KBM-7 (cell line): ENCODE measurements around the gene POLR1A.

ENCODE experiments used
- DNase-seq: peaks from one replicate; pipeline ENCODE4 v3.0.0-alpha.2; 2015
- in situ Hi-C: fragments of 300-500 bp; cut with MboI; formaldehyde crosslinking; loops from 2 replicates; pipeline ENCODE4 v1.14.3; 2020; ENCODE audit warnings: low sequenced_read_pairs, low pct_unique_long_range_greater_than_20kb, mixed read lengths

POLR1A gene

DNA sequence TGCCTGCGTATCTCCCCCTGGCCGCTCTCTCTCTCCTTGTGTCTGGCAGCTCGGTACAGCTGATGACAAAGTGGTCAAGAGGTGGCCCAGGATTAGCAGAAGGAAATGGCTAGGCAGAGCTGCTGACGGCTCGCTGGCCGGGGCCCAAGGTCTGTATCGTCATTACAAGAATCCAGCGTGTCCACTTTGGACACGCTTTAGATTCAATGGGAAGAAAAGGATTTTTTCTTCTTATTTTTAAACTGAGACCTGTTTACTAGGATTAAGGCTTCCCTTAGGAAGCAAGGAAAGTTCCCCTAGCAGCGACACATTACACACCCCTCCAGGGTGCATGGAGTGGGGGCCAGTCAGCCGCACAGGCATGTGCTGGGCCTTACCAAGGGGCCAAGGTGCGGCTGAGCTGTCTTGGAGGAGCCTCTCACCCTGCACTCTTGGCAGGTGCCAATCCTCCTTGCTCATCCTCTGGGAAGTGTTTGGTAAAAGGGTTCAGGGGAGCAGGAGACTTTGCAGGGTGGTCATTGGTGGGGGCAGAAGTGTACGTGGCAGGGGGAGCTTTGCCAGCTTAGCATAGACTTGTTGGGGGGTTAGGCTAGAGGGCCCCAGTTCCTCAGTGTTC, 76.8 kb downstream of the POLR1A start:
- DNase-seq = no peak
- in situ Hi-C loops = no loop called here

DNA sequence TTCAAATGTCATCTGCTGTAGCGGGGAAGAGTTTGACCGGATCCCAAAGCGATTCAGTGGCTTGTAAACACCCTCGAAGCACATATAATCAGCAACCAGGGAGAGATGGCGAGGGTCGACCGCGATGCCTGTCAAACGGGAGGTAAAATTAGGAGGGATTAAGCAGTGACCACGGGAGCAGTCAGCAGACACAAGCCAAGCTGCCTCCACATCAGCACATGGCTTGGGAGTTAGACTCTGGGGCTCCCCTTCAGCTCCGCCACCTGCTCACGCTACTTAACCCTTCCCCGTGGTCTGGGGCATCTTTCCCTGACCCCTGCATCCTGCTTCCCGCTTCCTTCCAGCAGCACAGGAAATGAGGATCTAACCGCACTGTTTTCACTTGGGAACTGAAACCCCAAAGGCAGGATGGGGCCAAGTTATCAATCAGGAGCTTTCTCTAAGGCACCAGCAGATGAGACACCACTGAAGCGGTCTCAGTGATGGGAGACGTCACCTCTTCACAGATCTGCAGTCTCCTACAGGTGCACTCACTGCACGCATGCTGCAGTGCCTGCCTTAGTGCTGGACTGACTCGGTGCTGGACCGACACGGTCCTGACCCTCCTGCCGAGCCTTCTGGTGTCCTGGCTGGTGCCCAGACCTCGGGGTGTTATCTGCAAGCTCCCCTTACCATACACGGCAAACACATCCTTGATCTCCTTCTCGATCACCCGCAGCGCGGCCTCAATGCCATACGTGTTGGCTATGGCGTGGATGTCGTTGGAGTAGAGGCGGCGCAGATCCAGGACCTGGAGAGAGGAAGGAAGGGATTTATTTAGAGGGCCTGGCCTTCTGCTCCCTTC, 77.5 kb downstream of the POLR1A start:
- DNase-seq = no peak
- in situ Hi-C loops = no loop called here

DNA sequence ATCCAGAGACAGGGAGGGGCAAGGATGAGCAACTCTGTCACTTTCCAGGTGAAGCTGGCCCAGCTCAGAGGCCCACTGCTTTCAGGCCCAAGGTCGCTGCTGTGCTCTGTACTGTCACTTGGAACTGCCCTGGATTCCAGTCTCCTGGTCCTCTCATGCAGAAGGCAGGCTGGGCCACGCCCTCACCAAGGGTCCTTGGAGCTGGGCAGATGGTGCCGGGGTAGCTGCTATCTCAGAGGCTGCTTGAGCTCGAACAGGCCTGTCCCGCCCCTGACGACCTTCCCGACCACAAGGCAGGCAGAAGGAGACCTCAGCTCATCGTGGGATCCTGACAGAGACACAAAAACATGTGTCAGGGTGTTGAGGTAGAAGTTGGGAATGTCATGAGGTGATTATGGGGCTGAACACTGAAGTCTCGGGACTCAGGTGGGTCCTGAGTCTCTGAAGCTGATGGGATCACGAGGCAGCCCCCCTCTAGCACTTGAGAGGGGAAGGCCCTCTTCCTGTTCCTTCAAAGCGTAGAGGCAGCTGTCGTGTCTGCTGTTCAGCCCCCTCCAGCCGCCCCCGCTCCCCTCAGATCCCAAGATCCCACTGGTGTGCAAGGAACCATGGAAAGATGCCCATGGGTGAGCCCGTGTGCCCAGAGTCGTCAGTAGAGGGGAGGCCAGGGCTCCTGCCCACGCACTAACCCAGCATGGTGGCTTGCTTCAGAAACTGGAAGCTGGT, 78.3 kb downstream of the POLR1A start:
- in situ Hi-C loops = no loop called here
- no peak for DNase-seq

DNA sequence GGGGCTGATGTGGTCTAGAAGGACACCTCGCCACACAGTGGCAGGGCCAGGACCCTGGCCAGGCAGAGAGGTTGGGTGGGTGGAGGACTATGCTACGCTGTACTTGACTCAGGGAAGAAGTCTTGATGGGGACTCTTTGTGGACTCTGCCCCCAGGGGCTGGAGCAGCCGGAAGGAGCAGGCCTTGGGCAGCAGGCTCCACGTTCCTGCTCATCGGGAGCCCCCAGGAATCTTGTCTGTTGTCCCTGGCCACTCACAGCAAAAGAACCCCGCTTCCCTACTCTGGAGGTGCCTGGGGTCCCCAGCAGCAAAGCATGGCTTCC, 79.0 kb downstream of the POLR1A start:
- in situ Hi-C loops = no loop called here
- no peak for DNase-seq

DNA sequence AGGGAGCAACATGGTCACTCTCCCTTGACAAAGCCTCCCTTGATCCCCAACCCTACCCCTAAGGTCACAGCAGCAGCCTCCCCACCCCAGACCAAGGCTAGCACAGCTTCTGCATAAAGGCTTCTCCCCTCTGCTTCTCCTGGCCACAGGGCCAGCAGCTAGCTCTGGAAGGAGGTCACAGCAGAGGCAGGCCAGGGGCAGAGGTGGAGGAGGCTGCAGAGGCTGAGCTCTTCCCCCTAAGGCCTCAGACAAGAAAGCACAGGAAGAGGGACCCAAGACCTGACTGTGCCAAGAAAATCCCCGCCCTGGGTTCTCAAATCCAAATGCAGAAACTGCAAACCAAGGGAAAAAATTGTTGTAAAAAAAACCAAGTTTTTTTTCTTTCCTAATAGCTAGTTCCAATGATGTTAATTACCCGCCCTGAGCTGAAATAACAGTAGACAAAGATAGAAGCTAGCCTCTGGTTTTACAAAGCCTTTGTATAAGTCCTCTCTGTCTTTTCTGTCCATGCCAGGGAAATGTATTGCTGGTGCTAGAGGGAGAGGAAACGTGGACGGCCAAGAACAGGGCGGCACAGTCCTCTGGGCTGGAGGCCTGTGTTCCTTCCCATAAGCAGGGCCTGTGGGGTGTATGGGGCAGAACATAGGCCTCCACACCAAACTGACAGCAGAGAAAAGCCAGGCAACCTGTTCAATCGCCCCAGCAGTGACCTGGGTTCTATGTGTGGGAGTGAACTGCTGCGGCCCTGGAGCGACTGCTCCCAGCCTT, 79.5 kb downstream of the POLR1A start:
- DNase-seq = no peak
- in situ Hi-C loops = no loop called here

DNA sequence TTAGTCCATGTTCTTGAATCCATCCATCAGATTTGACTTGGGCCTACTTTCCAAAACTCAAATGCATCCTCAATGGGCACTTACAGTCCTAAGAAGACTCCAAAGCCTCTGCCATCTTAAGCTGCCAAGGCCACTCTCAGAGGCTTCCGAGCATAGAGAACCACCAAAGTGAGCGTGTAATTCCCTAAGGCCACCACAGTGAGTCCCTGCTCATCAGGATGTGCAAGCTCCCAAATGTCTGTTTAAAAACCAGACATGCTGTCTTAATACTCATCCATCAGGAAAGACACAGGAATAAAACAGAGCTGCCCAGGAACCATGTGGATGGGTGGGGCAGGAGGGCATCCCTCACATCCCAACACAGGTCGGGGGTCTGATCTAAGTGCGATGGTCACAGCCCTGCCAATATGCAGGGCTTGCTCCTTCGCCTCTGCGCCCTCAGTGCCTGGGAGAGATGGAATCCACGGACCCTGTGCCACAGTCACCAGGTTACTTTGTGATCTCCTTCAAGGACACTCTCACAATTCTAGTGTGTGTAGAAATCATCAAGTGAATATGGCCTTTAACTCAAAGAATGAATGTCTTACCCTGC, 80.4 kb downstream of the POLR1A start:
- in situ Hi-C loops = no loop called here
- no peak for DNase-seq

DNA sequence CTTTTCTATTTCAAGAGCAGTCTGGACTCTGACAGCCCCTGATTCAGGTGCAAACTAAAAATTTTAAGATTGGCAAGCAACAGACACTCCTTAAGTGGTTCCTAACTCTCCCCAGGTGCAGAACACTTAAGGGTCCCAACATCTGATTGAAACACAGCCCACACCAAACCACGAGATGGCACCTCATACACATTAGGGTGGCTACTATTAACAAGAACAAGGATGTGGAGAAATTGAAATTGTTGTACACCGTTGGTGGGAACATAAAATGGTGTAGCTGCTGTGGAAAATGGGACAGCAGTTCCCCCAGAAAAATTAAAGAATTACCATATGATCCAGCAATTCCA, 82.3 kb downstream of the POLR1A start:
- in situ Hi-C loops = no loop called here
- DNase-seq = no peak

DNA sequence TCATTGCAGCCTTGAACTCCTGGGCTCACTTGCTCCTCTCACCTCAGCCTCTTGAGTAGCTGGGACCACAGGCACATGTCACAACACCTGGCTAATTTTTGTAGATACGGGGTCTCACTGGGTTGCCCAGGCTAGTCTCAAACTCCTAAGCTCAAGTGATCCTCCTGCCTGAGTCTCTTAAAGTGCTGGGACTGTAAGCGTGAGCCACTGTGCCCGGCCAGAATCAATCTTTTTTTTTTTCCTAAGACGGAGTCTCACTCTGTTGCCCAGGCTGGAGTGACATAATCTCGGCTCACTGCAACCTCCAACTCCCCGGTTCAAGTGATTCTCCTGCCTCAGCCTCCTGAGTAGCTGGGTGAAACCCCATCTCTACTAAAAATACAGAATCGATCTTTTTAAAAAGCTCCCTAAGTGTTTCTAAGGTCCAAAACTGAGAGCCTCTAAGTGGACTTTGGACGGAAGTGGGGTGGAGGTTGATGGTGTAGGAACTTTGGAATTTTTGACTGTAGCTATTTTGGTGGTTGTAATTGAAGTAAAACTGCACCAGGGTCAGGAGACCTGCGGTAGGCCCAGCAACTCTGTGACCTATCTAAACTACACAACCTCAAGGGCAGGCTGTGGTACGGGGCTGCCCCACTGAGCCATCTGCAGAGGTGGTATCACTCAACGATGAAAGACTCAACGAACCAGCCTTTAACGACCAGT, 82.9 kb downstream of the POLR1A start:
- in situ Hi-C loops = no loop called here
- no peak for DNase-seq

DNA sequence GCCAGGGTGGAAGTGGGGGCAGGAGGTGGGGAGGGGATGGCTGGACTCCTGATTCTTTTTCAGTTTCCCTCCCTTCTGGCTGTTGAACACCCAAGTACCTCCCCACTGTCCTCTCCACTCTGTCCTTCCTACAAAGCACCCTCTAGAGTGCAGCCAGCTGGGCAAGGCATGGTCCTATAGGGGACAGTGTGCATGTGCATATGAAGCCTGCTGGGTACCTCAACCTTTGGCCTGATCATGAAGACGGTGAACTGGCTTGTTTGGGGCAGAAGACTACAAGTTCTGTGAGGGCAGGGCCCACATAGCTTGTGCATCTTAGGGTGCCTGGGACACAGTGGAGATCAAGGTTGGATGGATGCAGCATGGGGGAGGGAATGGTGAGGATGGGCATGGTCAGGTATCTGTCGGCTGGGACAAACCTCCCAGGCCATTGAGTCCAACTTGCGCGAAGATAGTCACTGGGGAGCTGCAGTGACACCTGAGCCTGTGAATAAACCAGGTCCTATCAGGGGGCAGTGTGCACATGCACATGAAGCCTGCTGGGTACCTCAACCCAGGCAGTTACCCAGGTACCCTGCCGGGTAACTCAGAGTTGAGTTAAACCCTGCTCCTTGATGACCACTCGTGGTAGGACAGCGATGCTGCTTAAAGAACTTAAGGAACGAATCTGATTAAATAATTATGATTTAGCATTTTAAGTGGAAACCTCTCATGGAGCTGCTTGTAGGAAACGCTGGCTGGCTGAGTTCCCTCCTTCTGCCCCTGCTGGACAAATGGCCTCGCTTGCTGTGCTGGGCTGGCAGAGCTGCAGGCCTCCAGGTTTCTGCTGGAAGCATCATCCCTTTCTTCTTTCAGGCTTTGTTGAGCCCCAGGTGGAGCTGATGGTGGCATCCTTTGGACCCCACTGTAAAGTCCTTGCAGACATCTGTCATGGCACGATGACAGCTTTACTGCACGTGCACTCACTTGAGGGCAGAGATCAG, 84.0 kb downstream of the POLR1A start:
- DNase-seq = no peak

DNA sequence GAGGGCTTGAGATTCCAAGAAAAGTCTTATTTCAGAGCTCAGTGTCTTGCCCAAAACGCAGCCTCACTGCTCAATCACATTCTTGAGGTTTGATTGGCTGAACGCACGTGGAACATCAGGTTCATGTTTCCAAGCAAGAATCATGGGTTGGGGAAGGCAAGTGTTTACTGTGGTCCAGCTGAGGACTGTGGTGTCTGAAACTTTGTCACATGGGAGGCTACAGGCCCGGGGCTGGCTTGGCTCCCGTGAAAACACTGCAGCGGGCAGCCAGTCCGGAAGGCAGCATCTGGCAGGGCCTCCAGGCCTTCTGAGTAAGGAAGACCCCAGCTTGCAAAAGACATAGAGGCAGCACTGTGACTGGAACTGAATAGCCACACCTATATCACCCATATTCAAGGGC, 84.7 kb downstream of the POLR1A start:
- in situ Hi-C loops = no loop called here
- DNase-seq = no peak

More for the DNA sequence above, 84.0 kb downstream of the POLR1A start:
- in situ Hi-C loops = no loop called here

DNA sequence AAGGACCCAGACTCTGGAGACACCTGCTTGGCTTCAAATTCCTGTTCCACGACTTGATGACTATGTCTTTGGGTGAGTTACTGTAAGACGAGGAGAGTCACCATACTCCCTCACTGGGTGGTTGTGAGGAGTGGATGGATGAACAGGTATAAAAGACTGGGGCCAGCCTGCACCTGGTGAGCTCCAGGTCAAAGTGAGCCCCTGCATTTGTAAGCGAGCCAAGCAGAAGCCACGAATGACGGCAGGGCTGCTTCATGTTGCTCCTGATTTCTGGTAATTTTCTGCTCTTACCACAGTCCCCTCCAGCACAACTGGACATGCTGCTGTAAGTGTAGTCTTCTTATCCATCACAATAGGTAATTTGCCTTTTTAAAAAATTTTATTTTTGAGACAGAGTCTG, 86.6 kb downstream of the POLR1A start:
- in situ Hi-C loops = no loop called here
- DNase-seq = no peak

DNA sequence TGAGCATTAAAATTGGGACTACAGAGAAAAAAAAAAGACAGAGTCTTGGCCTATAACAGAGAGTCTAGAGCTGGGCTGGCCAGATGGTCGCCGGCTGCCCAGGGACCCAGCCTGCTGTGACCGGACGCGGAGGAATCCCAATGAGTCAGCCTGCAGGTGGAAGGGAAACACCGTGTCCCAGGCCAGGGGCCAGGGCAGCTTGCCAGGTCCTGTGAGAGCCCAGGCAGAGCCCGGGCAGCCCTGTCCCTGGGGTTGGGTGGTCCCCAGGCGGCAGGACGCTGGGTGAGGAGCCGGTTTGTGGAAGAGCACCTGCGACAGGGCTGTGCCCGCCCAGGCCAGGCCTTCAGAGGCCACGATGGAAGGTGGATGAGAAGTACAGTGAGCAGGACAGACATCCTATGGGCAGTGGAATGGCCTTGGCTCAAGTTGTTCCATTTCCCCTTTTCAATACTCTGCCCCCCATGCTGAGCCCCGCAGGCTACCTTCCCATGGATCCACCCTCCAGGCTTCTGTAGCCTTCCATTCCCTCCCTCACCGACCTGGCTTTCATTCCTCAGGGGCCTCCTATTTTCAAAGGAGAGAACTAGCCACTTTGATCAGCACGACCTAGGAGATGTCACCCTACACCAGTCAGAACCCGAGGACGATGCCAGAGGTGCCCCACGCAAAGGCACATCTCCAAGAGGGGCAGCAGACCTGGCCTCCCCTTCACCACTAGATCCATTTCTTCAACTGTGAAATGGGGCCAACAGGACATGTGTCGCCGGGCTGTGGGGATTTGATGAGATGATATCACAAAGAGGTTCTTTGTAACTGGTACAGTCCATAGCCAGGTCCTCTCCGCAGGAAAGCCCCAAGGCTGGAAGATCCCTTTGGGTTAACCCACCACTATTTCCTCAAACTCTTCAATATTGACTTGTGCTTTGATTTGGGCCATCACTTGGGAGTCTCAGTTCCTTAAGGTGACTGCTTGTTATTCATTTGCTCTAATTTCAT, 87.5 kb downstream of the POLR1A start:
- in situ Hi-C loops = no loop called here
- DNase-seq = no peak

DNA sequence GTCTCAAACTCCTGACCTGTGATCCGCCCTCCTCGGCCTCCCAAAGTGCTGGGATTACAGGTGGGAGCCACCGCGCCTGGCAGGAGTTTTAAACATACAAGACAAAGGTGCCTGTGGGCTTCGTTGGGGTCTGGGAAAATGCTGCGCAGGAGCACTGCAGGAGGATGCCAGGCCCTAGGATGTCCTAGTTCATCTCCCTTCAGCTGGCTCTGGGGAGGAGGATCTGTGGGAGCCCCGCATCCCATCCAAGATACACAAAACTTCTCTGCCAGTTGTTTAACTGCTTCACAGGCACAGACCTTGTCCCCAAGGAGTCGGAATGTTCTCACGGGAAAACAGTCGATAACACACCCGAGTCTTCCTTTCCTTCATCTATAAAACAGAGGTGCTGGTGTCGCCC, 89.1 kb downstream of the POLR1A start:
- DNase-seq = no peak
- in situ Hi-C loops = no loop called here

DNA sequence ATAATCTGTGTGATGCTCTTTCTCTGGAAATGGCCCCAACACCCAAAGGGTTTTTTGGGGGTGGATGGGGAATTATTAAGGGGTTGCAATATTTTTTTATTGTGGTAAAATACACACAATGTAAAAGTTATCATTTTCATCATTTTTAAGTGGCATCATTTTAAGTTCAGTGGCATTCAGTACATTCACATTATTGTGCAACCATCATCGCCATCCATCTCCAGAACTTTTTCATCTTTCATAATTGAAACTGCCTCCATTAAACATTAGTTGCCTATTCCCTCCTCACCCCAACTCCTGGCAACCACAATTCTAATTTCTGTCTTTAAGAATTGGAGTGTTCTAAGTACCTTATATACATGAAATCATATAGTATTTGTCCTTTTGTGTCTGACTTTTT, 90.0 kb downstream of the POLR1A start:
- in situ Hi-C loops = no loop called here
- no peak for DNase-seq

DNA sequence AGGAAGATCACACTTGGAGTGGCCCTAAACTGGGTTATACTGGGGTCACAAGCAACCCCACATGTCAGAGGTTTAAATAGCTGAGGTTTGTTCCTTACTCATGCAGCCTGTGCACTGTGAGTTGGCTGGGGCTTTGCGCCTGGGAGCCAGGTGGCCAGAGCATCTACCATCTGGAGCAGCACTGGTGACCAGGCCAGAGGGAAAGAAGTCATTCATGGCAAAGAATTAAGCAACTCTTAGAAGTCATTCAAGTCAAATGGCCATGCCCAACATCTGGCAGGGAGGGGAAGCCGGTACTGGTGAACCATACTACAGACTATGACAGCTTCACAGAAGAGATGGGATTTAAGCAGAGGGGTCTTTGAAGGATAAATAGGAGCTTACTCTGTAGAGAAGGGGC, 90.7 kb downstream of the POLR1A start:
- in situ Hi-C loops = no loop called here
- no peak for DNase-seq

DNA sequence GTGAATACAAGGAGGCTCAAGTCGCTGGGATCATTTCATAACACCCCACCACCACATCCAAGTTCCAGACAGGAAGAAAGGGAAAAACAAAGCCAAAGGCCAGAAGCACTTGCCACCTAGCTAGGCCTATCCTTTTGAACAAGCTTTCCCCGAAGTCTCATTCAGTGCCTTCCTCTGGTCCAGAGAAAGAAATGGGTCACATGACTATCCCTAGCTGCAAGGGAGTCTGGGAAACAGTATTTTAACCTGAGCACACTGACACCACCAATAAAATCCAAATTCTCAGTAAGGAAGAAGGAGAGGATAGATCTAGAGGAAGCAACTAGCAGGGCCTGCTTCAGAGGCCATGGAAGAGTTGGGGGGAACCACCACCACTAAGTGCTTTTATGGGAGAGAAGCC, 91.2 kb downstream of the POLR1A start:
- in situ Hi-C loops = no loop called here
- DNase-seq = no peak
